Muscle layer of colon (tissue), 2 donors: ENCODE measurements around the gene LANCL2.
"Not testable (repeated sequence)": the region's sequence is repeated elsewhere in the genome, so short reads cannot be mapped to it uniquely, and the experiment has no call there.

Experiments
- H3K27ac ChIP-seq: one replicate; pipeline ENCODE4 v1.7.0; 2013; ENCODE audit warnings: low read depth, mild to moderate bottlenecking, low read length, moderate library complexity
- H3K27me3 ChIP-seq, 2 donors: one replicate each; pipeline ENCODE4 v1.7.0; 2013; ENCODE audit warnings: low read length in 2 of 2, mild to moderate bottlenecking in 2 of 2; ENCODE audit not compliant: insufficient read depth in 2 of 2, control insufficient read depth in 1 of 2
- H3K36me3 ChIP-seq: one replicate; pipeline ENCODE4 v1.7.0; 2013; ENCODE audit warnings: mild to moderate bottlenecking, low read length; ENCODE audit not compliant: insufficient read depth
- H3K4me1 ChIP-seq: one replicate; pipeline ENCODE4 v1.7.0; 2013; ENCODE audit warnings: mild to moderate bottlenecking, low read length; ENCODE audit not compliant: insufficient read depth
- H3K4me3 ChIP-seq, 2 donors: one replicate each; pipeline ENCODE4 v1.7.0; 2013; ENCODE audit warnings: low read length in 2 of 2, low read depth in 1 of 2, mild to moderate bottlenecking in 1 of 2, moderate library complexity in 1 of 2
- H3K9ac ChIP-seq: one replicate; pipeline ENCODE4 v1.7.0; 2013; ENCODE audit warnings: low read length
- H3K9me3 ChIP-seq: one replicate; pipeline ENCODE4 v1.7.0; 2013; ENCODE audit warnings: mild to moderate bottlenecking, low read length
- donor health status: abdominal sarcoma.
- donor health status: Adenocarcinoma of cecum.

LANCL2 gene

GRCh38 chr7:55411844-55412243 lies 46.7 kb downstream of the LANCL2 start:
- H3K27ac ChIP-seq, result no peak overlapping the region
- no peak overlapping the region for H3K9ac ChIP-seq
- peaks cover 4% of the 10 kb centered on the region for H3K36me3 ChIP-seq
- H3K27me3 ChIP-seq, result no peaks in the 10 kb centered on the region
- H3K4me3 ChIP-seq, result no peak overlapping the region
- H3K4me1 ChIP-seq, result no peaks in the 10 kb centered on the region
- H3K9me3 ChIP-seq, result no peaks in the 10 kb centered on the region

- no peaks in the 10 kb centered on the region for H3K9me3 ChIP-seq
- H3K9ac ChIP-seq, result no peak overlapping the region
- H3K27ac ChIP-seq, result no peak overlapping the region
- H3K4me3 ChIP-seq, result no peak overlapping the region
- H3K36me3 ChIP-seq, result peaks cover 4% of the 10 kb centered on the region
- H3K27me3 ChIP-seq, result no peaks in the 10 kb centered on the region
- no peaks in the 10 kb centered on the region for H3K4me1 ChIP-seq
These were observed 48.3 kb downstream of the LANCL2 start for GRCh38 chr7:55413442-55413841.

- H3K4me3 ChIP-seq, result no peak overlapping the region
- H3K4me1 ChIP-seq, result no peaks in the 10 kb centered on the region
- no peak overlapping the region for H3K27ac ChIP-seq
- no peaks in the 10 kb centered on the region for H3K9me3 ChIP-seq
- H3K36me3 ChIP-seq, result peaks cover 4% of the 10 kb centered on the region
- H3K27me3 ChIP-seq, result no peaks in the 10 kb centered on the region
- no peak overlapping the region for H3K9ac ChIP-seq
These were observed 50.1 kb downstream of the LANCL2 start for GRCh38 chr7:55415173-55415778.

GRCh38 chr7:55417456-55417855 lies 52.3 kb downstream of the LANCL2 start:
- H3K27ac ChIP-seq, H3K4me3 ChIP-seq, H3K36me3 ChIP-seq, H3K9me3 ChIP-seq, H3K9ac ChIP-seq, H3K27me3 ChIP-seq, H3K4me1 ChIP-seq: not testable (repeated sequence)

GRCh38 chr7:55420530-55420929 lies 55.4 kb downstream of the LANCL2 start:
- Histone ChIP-seq H3K4me3 (no peak overlapping the region), H3K27me3 (no peaks in the 10 kb centered on the region), H3K9ac (no peak overlapping the region), H3K27ac (no peak overlapping the region), H3K9me3 (no peaks in the 10 kb centered on the region), H3K36me3 (peaks cover 5% of the 10 kb centered on the region), H3K4me1 (no peaks in the 10 kb centered on the region)

GRCh38 chr7:55423277-55423711 lies 58.2 kb downstream of the LANCL2 start:
- Histone ChIP-seq H3K9me3 (no peaks in the 10 kb centered on the region), H3K27ac (no peak overlapping the region), H3K36me3 (peaks cover 15% of the 10 kb centered on the region), H3K27me3 (no peaks in the 10 kb centered on the region), H3K4me1 (no peaks in the 10 kb centered on the region), H3K4me3 (no peak overlapping the region), H3K9ac (no peak overlapping the region)

- Histone ChIP-seq H3K27ac (no peak overlapping the region), H3K27me3 (no peaks in the 10 kb centered on the region), H3K4me3 (no peak overlapping the region), H3K36me3 (peaks cover 15% of the 10 kb centered on the region), H3K4me1 (no peaks in the 10 kb centered on the region), H3K9me3 (no peaks in the 10 kb centered on the region), H3K9ac (no peak overlapping the region)
These were observed 58.8 kb downstream of the LANCL2 start for GRCh38 chr7:55423891-55424290.

GRCh38 chr7:55425141-55425752 lies 60.1 kb downstream of the LANCL2 start:
- H3K36me3 ChIP-seq, result peaks cover 15% of the 10 kb centered on the region
- H3K27ac ChIP-seq, result no peak overlapping the region
- H3K4me1 ChIP-seq, result no peaks in the 10 kb centered on the region
- no peaks in the 10 kb centered on the region for H3K9me3 ChIP-seq
- H3K27me3 ChIP-seq, result no peaks in the 10 kb centered on the region
- no peak overlapping the region for H3K4me3 ChIP-seq
- no peak overlapping the region for H3K9ac ChIP-seq

GRCh38 chr7:55426676-55427075 lies 61.5 kb downstream of the LANCL2 start:
- H3K9me3 ChIP-seq, result no peaks in the 10 kb centered on the region
- no peak overlapping the region for H3K27ac ChIP-seq
- peaks cover 20% of the 10 kb centered on the region for H3K36me3 ChIP-seq
- no peaks in the 10 kb centered on the region for H3K27me3 ChIP-seq
- no peak overlapping the region for H3K9ac ChIP-seq
- no peak overlapping the region for H3K4me3 ChIP-seq
- H3K4me1 ChIP-seq, result no peaks in the 10 kb centered on the region

GRCh38 chr7:55427342-55427741 lies 62.2 kb downstream of the LANCL2 start:
- no peaks in the 10 kb centered on the region for H3K9me3 ChIP-seq
- no peak overlapping the region for H3K4me3 ChIP-seq
- H3K27ac ChIP-seq, result no peak overlapping the region
- H3K4me1 ChIP-seq, result no peaks in the 10 kb centered on the region
- no peak overlapping the region for H3K9ac ChIP-seq
- H3K27me3 ChIP-seq, result no peaks in the 10 kb centered on the region
- peaks cover 20% of the 10 kb centered on the region for H3K36me3 ChIP-seq

- H3K9ac ChIP-seq, result no peak overlapping the region
- H3K4me3 ChIP-seq, result no peak overlapping the region
- H3K36me3 ChIP-seq, result peaks cover 20% of the 10 kb centered on the region
- no peaks in the 10 kb centered on the region for H3K9me3 ChIP-seq
- no peaks in the 10 kb centered on the region for H3K27me3 ChIP-seq
- H3K27ac ChIP-seq, result no peak overlapping the region
- H3K4me1 ChIP-seq, result no peaks in the 10 kb centered on the region
These were observed 62.7 kb downstream of the LANCL2 start for GRCh38 chr7:55427800-55428199.

- no peaks in the 10 kb centered on the region for H3K27me3 ChIP-seq
- no peak overlapping the region for H3K4me3 ChIP-seq
- H3K27ac ChIP-seq, result no peak overlapping the region
- no peaks in the 10 kb centered on the region for H3K9me3 ChIP-seq
- H3K4me1 ChIP-seq, result no peaks in the 10 kb centered on the region
- peaks cover 20% of the 10 kb centered on the region for H3K36me3 ChIP-seq
- no peak overlapping the region for H3K9ac ChIP-seq
These were observed 64.8 kb downstream of the LANCL2 start for GRCh38 chr7:55429835-55430499.
